ENCODE data around the gene TRAPPC2.

The TRAPPC2 gene

DNA sequence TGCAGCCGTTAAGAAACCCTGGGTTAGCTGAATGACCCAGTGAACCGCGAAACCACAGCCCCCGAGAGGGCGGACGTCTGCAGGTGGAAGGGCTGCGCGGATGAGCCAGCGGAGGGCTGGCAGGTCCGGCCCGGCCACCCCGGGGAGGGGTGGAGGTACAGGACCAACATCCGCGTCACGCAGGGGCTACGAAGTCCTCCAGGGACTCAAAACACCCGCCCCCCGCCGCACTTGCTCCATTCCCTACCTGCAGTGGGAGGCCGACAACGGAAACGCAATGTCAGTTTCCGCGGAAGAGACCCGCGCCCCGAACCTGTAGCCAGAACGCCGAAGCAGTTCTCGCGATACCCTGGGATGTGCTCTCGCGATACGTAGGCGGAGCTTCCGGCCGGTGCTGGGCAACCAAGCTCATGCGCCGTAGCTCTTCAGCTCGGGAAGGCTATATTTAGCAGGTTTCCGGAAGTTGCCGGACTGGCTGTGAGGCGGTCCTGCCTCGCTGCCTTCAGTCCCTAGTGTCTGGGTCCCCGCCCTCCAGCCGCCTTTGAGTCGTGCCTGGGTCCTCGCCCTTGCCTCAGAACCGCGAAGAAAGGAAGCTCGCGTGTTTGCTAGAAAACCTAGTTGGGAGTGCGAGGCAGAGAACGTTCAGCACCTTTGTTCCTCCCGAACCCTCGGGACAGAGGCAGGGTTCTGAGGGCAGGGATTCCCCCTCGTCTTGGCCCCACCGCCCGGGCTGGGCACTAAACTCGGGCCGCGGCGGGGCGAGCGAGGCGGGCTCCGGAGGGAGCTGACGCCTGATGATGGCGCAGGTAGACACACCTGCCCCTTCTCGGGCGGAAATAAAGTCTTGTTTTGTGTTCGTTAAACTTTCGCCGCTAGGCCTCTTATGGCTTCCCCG, at the start of gene TRAPPC2, which contains the start of gene OFD1:
Gene TRAPPC2 (minus strand): TSS at position 343 of the 895 bp plus-strand sequence. CDS start 14,657 bp downstream, outside the sequence.
Gene OFD1 (plus strand): TSS at position 471 of the 895 bp plus-strand sequence. CDS start 324 bp downstream, at position 795.
- peak; percentile 75 to 84 (median 82) for DNase-seq (ENCODE audit: low read depth in 3 of 3)

- no peak for DNase-seq (ENCODE audit: low read depth in 3 of 3)
Observed at GRCh38 chrX:13780868-13781427, 46.5 kb upstream of the TRAPPC2 start.

GRCh38 chrX:13778916-13779315, 44.5 kb upstream of the TRAPPC2 start:
- no peak for DNase-seq (ENCODE audit: low read depth in 3 of 3)

GRCh38 chrX:13776387-13776786, 42.0 kb upstream of the TRAPPC2 start:
- no peak for DNase-seq (ENCODE audit: low read depth in 3 of 3)

DNA sequence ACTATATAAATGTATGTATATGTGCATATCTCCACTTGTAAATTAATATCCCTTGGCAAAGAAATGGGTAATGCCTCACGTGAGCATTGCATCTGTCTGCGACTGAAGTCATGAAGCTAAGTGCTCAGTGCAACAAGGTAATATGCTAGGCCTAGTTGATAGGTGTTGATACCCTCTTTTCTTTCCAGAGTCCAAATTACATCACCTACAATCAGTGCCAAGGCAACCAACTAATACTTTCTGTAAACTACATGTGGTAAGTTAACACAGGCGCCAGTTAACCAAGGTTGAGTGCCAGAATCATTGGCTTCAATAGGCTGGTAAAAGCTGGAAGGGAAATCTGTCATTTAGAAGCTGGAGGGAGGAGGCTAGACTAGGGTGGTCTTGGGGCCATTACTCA, 41.4 kb upstream of the TRAPPC2 start:
- no peak for DNase-seq (ENCODE audit: low read depth in 3 of 3)

- no peak for DNase-seq (ENCODE audit: low read depth in 3 of 3)
Observed at GRCh38 chrX:13774696-13775095, 40.3 kb upstream of the TRAPPC2 start.

GRCh38 chrX:13770013-13770535, 35.7 kb upstream of the TRAPPC2 start:
- DNase-seq (ENCODE audit: low read depth in 3 of 3): no peak

DNA sequence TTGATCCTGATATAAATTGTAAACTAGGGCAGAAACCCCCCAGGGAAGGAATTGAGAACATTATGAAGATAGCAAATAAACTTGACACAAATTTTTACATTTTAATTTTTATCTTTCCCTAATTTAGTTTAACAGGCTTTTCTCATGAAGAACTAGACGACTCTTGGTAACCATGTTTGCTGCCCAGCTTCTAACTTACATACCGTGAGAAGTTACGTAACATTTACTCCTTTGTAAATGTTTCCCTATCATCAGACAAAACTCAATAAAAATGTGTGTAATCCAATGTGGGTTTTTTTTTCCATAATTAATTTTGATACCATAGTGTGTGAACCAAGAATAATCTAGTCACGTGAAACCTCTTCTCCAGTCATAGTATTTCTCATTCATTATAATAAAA, 34.5 kb upstream of the TRAPPC2 start:
- DNase-seq (ENCODE audit: low read depth in 3 of 3): no peak

GRCh38 chrX:13764765-13765164, 30.3 kb upstream of the TRAPPC2 start:
- no peak for DNase-seq (ENCODE audit: low read depth in 3 of 3)

DNA sequence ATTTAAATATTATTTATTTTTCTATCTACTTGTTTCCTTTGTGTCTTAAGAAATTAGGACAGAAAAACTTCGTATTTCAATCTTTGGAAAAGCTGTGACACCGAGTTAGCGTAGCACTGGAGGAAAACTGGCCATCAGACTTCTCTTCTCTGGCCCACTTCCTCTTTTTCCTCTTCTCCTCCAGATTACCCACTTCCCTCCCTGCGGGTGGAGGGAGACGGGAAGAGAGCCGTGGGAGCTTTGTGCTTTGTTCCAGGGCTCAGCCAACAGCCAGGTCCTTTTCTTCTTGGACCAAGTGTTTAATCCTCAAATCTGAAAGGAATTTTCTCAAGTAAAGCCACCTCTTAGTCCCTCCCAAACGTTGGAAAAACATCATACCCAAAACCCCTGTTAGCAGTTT, 29.9 kb upstream of the TRAPPC2 start:
- DNase-seq (ENCODE audit: low read depth in 3 of 3): no peak

DNA sequence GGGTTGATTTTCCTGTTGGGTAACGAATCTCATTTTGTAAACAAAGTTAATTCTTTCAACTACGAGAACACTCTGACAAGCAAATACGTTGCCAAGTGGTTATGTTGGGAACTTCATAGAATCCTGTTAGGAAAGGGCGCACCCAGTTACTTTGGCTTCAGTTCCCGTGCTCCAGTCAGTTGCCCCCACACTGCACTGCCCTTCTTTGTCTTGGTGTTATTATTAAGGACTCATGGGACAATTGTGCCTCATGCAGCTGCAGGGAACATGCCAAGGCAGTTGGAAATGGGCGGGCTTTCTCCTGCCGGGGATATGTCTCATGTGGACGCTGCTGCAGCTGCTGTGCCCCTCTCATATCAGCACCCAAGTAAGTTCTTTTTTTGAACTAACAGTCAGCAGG, 29.1 kb upstream of the TRAPPC2 start:
- no peak for DNase-seq (ENCODE audit: low read depth in 3 of 3)

DNA sequence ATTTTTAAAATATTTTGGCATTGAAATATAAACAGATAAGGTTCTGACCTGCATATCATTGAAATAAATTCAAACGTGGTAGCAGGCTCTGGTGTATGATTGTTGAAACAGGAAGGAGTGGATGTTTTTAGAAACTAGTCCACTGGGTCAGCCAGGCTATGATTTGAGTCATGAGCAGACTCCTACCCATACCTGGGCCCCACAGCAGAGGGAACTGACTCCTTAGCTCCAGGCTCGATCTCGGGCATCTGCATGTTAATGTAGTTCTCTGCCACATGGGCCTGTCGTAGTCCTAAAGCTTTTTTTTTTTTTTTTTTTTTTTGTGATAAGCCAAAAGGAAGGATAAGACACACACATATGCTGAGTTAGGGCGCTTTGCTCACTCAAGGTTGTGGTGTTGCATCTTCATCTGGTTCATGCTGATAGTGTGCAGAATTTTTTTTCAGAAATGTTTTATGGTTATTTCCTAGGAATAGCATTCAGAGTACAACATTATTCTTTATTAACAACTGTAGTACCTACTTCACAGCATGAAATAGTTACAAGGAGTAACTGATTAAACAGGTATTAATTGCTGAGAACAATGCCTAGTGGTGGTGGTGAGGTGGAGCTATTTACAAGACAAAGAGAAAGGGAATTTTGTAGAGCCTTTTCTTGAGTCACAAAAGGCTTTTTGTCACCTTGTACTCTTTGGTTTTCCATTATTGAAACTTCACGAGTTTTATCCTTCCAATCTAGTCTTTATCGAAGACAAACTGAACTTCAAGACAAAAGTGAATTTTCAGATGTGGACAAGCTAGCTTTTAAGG, 27.4 kb upstream of the TRAPPC2 start:
- DNase-seq (ENCODE audit: low read depth in 3 of 3): no peak

GRCh38 chrX:13760426-13760825, 26.0 kb upstream of the TRAPPC2 start:
- no peak for DNase-seq (ENCODE audit: low read depth in 3 of 3)

- no peak for DNase-seq (ENCODE audit: low read depth in 3 of 3)
Observed at GRCh38 chrX:13759152-13759718, 24.8 kb upstream of the TRAPPC2 start.

GRCh38 chrX:13756381-13756780, 22.0 kb upstream of the TRAPPC2 start:
- DNase-seq (ENCODE audit: low read depth in 3 of 3): no peak

DNA sequence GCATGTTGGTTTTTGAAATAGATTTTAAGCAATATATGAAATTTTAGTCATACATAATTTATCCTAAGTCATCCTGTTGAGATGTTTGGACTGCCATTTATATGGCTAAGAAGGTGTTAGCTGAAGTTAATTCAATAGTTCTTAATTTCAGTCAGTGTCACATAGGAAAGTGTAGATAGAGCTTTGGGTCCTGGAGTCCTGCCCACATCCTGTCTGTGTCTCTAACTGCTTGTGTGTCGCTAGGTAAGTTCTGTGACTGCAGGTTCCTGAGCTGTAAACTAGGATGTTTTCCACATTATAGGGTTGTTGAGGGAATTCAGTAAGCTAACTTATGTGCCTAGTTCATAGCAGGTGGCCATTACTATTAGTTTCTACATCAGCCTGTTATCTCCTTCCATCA, 20.8 kb upstream of the TRAPPC2 start:
- DNase-seq (ENCODE audit: low read depth in 3 of 3): no peak

DNA sequence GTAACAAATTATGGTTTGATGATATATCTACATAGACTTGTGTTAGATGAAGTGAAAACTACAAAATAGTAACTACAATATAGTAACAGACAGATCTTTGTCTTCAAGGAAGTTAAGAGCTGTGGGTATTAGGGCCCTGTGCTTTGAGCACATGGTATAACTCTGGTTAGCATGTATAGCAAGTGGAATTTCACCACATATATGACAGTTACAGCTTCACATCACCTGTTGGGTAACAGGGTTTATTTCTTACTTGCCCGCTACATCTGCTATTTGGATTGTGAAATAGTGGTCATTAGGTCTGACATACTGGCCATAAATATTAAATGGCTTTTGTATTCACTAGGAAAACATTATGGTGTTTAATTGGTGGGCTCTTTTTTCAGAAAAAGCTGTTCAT, 20.3 kb upstream of the TRAPPC2 start:
- no peak for DNase-seq (ENCODE audit: low read depth in 3 of 3)

DNA sequence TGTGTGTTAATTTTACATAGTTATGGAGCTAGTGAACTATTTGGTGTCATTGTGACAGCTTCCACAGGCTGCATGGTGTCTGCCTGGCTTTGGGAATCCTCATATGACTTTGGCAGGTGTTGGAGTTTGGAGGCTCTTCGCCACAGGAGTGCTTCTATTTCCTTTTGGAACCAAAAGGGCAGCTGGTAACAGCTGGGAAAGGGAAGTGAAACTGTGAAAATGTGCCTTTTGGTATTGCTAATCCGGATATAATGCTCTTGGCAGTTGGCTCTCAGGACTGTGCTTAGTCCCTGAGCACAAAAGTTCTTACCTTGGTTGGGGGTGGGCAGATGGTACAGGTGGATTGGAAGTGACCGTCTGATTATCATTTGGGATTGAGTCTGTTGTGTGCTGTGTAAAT, 18.2 kb upstream of the TRAPPC2 start:
- no peak for DNase-seq (ENCODE audit: low read depth in 3 of 3)

DNA sequence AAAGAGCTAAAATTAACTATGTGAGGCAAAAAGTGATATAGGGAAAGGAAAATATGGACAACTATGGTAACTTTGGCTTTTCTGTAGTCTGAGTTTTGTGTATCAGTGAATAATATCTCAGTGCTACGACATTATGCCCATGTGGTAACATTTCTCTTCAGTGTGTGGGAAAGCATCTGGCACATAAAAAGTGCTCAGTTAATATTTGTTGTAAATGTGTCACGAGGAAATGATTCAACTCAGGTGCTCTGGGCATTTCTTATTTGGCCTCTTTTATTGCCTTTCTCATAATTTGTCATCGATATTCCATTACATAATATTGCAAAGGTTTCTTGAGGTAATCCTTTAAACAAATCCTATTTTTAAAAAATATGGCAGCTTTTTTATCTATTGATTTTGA, 17.7 kb upstream of the TRAPPC2 start:
- no peak for DNase-seq (ENCODE audit: low read depth in 3 of 3)

GRCh38 chrX:13750812-13751211, 16.4 kb upstream of the TRAPPC2 start:
- DNase-seq (ENCODE audit: low read depth in 3 of 3): no peak

DNA sequence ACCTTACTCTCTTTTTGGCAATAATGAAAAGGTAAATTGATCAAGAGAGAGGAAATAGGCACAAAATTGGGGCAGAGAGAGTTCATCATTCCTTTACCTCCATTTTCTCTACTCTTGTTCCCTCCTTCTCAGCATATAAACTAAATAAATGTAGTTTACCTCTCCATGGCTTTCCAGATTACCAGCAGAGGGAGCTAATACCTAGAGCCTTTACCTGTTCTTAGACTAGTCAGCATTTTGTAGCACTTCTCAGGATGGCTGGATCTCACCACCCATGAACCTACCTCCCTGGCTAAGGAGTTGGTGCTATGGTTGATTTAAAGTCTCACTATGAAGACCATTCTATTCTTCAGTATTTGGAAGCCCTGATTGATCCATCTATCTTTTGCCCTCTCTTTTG, 15.8 kb upstream of the TRAPPC2 start:
- no peak for DNase-seq (ENCODE audit: low read depth in 3 of 3)

GRCh38 chrX:13748486-13748885, 14.1 kb upstream of the TRAPPC2 start:
- no peak for DNase-seq (ENCODE audit: low read depth in 3 of 3)
